ENCODE results near the gene TMEM109.

- TF ChIP-seq YY1 (IDR thresholded peaks at IDR 0.05; ENCODE audit: insufficient read depth, insufficient read length): no peak
- TF ChIP-seq ZNF274 (IDR thresholded peaks at IDR 0.05; ENCODE audit: low read depth, low read length): no peak
These were observed 6.0 kb downstream of the TMEM109 start for GRCh38 chr11:60919956-60920355.
